GM18498 (cell line): ENCODE measurements around the gene HS1BP3.

Source experiments
- ATAC-seq: cut with Tn5 transposase; IDR thresholded peaks from one replicate; pipeline ENCODE4 v1.9.1; 2021; ENCODE audit warnings: mild to moderate bottlenecking, moderate library complexity; ENCODE audit not compliant: unreplicated experiment

The HS1BP3 gene

GRCh38 chr2:20574930-20575329 lies 76.0 kb downstream of the HS1BP3 start:
- no peak for ATAC-seq

GRCh38 chr2:20574423-20574911 lies 76.4 kb downstream of the HS1BP3 start:
- no peak for ATAC-seq

- no peak for ATAC-seq
These were observed 77.1 kb downstream of the HS1BP3 start for GRCh38 chr2:20573620-20574422.

GRCh38 chr2:20572221-20572620 lies 78.7 kb downstream of the HS1BP3 start:
- ATAC-seq = no peak

- ATAC-seq = no peak
These were observed 79.2 kb downstream of the HS1BP3 start for GRCh38 chr2:20571644-20572215.

- no peak for ATAC-seq
These were observed 79.7 kb downstream of the HS1BP3 start for GRCh38 chr2:20571231-20571630.

- ATAC-seq = no peak
These were observed 80.6 kb downstream of the HS1BP3 start for GRCh38 chr2:20570249-20570648.

- ATAC-seq = no peak
These were observed 81.3 kb downstream of the HS1BP3 start for GRCh38 chr2:20569464-20570223.

GRCh38 chr2:20568501-20569463 lies 82.1 kb downstream of the HS1BP3 start:
- ATAC-seq = no peak

GRCh38 chr2:20567926-20568179 lies 83.0 kb downstream of the HS1BP3 start:
- ATAC-seq = no peak
